ENCODE data around the gene ZNF778.
A peak's percentile ranks its signal among the peaks of the same experiment; 100 is the strongest.

ZNF778 gene

DNA sequence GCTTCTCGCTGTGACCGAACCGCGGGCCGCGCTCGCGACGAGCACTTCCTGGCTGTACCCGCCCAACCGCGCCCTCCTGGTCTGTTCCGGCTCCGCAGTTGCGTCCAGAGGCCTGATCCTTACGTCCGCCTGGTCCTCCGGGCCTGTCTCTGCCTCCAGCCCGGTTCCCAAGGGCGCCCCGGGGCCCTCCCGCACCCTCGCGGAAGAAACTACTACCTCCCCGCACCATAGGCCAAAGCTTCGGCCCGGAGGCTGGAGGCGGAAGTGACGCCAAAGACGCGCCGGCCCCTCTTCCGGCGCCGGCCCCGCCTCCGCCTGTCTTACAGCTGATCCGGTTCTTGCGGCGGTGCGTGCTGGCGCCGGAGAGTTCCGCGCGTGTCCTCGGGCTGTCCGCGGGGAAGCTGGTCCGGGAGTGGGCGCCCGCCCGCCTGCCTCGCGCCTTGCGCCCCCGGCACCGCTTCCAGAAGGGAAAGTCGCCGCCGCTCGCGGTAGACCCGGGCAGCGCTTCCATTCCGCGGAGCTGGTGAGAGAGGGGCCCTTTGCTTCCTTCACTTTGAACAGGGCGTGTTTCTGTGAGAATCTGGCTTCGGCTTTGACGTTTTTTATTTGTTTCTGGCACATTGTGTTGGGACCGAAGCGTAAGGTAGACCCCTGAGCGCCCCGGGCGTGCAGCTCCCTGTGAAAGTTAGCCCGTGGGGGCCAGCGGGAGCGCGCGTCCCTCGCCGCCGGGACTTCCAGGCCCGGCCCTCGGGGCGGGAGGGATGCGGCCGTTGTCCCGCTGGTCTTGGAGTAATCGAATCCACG is at the start of gene ZNF778:
Gene ZNF778 (plus strand): TSS at position 316 of the 804 bp plus-strand sequence. CDS start 3,425 bp downstream, outside the sequence.
- DNase-seq (ENCODE audit: low read depth) = peak; percentile 78

DNA sequence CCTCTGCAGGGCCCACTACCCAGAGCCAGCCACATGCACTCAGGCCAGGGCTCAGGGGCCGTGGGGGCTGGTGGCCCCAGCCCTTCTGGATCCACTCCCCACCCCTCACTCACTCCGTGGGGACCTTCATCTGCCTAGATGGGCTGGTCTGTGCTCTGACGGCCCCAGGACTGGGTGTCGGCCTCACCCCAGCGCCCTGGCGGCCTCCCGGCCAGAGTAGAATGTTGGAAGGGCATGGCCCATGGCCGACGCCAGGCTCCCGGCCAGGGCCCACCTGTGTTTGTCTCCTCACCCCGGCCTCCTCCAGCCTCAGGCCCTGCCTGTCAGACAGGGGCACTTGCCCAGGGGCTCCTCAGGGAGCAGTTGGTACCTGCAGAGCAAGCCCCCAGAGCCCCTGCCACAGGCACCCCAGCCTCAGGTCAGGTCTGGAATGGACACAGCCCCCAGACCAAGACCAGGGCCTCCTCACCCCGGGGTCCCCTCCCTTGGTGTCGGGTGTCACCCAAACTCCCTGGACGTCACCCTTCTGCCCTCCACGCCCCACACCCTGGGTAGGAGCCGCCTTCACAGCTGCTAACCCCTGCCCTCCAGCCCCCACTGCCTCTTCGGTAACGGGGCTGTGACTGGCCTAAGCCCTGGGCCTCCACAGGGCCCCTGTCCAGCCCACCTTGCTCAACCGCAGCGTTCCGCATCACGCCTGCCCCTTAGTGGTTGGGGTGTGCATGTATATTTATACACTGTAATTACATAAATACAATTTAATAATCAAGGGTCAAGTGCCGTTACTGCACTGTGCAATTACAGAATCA is 48.9 kb upstream of the ZNF778 start:
- no peak for DNase-seq (ENCODE audit: low read depth)

DNA sequence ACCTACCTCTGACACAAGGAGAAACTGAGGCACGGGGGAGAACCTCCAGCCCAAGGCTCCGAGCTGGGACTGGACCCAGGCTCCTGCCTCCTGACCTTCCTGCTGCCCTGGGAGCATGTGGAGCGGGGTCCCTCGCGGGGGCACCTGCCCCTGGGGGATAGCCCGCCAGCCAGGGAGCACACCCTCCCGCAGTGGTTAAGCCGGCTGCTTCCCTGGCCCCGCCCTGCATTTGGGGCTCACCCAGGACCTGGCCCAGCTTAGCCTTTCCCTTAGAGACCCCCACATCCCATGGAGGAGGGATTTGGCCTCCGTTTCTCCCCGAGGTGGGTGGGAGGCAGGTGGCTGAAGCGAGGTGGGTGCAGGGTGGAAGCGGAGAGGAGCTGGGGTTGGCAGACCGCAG is 47.7 kb upstream of the ZNF778 start:
- DNase-seq (ENCODE audit: low read depth) = no peak

DNA sequence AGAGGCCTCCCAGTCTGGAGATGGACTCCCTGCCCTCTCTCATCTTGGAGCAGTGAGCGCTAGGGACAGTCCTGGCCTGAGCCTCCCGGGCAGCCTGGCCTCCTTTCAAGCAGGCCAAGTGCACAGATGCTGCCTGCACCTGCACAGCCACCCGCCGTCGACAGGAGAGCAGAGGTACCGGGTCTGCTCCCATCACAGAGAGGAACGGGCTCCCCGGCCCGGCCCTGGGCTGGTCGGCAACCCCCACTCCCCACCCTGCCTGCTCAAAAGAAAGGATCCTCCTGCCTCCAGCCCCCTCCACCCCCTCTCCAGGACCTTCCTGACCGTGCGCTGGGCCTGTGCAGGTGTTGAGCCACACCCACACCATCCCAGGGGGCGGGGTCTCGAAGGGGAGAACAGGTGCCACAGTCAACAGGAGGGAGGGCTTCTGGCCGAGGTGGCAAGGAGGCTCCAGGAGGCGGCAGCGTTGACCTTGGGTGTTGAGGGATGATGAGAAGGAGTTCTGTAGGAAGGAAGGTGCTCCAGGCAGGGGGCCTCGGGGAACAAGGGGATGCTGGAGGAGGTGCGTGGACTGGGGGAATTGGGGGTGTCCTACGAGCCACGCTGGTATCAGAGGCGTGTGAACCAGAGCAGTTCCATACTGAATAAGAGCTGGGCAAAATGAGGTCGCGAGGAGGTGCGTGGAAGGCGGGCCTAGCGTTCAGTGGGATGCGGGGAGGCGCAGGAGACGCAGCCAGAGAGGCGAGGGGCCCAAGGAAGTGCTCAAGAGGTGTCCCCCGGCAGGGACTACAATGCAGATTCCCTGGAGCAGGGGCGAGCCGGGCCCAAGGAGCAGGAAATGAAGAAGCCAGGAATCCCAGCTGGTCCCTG is 46.9 kb upstream of the ZNF778 start:
- no peak for DNase-seq (ENCODE audit: low read depth)

DNA sequence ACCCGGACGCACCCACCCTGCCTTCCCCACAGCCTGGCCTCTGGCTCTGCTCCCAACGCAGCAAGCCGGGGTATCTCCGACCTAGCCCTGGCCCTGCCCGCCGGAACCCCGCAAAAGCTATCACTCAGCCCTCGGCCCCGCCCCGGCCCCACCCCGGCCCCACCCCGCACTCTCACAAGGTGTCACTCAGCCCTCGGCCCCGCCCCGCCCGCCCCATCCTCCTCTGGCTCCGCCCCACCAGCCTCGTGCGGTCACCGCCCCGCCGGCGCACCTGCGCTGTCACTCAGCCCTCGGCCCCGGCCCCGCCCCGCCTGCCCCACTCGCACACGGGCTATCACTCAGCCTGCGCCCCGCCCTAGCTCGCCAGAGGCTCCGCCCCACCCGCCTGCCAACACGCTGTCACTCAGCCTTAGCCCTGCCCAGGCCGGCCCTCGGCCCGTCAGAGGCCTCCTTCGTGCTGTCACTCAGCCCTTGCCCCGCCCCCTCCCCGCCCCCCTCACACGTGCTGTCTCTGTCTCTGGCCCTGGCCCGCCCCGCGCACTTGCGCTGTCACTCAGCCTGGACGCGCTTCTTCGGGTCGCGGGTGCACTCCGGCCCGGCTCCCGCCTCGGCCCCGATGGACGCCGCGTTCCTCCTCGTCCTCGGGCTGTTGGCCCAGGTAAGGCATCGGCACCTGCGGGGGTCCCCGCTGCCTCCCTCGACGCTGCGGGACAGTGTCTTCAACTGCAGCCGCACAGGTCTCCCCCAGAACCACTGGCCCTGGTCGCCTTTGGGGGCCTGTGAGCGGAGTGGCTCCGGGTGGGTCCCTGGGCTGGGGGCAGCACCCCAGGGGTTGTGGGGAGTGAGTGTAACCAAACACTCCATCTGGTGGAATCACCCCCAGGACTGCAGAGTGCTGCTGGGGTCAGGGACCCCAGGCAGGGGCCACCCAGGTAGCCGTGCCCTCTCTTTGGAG is 46.0 kb upstream of the ZNF778 start, which contains the start of gene CDH15:
Gene CDH15 (plus strand): TSS at position 533 of the 955 bp plus-strand sequence. CDS start 84 bp downstream, at position 617.
- DNase-seq (ENCODE audit: low read depth) = peak; percentile 78

DNA sequence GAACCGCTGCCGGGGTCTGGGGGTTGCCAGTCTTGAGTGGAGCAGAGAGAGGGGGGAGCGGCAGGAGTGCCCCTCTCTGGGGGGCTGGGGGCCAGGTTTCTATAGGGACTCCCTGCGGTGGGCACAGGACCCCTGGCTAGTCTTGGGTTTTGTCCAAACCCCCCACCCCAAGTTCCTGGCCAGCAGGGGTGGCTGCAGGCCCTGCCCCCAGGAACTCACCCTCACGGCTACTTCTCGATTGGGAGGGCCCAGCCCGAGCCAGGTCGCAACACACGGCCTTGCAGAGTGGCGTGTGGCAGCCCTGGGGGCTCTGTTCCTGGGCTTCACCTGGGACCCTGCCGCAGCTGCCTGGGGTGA is 45.4 kb upstream of the ZNF778 start:
- DNase-seq (ENCODE audit: low read depth) = no peak

DNA sequence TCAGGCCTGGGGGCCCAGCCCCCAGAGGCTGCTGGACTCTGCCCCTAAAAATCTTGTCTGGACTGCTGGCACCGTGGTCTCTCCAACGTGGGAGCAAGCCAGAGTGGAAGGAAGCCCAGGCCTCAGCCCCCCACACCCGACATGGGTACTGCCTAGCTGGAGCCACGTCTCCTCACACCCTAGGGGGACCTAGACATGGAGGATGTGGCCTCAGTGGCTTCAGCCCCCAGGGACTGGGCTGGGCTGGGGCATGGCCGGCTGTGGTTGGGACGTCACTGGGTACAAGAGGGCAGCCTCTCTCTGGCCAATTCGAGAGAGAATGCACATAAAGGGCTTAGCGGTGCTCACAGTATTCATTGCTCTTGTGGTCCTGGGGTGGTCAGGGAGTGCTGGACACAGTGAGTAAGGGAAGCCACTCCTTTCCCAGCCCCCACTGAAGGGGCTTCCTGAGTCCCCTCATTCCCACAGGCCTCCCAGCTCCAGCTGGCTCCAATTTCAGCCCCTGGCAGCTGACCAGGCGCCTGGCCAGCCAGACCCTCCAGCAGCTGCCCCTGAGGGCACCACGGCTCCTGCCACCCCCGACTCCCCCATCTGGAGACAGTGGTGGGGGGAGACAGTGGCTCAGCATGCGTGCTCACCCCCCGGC is 44.9 kb upstream of the ZNF778 start:
- DNase-seq (ENCODE audit: low read depth) = no peak

DNA sequence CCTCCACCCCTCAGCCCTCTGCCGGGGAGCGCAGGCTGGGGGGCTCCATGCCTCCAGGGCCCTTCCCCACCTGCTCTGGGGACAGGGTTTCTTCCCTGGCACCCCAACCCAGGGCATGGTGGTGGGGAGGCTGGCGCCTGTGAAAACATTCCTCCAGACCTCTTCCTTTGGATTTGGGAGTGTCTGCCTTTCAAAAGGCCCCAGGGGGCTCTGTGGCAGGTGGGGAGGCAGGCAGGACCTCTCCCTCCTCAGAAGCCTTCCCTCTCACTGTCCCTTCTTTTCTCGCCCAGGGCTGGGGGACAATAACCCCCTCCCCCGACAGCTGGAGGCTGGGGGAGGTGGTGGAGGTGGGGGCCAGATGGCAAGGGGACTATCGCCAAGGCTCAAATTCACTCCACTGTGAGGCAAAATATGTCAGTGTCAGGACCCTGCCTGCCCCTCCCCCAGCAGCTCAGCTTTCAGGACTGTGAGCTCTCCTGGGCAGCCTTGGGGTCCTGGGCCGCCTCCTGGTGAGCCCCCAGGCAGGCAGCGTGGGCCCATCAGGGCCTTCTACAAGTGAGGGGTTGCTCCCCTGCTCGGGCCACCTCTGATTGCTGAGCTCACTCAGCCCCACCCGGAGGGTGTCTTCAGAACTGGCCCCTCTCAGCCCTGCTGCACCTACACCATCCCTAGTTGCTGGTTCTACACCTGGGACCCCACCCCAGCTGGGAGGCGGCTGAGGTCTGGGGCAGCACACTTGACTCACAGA is 44.2 kb upstream of the ZNF778 start:
- no peak for DNase-seq (ENCODE audit: low read depth)

DNA sequence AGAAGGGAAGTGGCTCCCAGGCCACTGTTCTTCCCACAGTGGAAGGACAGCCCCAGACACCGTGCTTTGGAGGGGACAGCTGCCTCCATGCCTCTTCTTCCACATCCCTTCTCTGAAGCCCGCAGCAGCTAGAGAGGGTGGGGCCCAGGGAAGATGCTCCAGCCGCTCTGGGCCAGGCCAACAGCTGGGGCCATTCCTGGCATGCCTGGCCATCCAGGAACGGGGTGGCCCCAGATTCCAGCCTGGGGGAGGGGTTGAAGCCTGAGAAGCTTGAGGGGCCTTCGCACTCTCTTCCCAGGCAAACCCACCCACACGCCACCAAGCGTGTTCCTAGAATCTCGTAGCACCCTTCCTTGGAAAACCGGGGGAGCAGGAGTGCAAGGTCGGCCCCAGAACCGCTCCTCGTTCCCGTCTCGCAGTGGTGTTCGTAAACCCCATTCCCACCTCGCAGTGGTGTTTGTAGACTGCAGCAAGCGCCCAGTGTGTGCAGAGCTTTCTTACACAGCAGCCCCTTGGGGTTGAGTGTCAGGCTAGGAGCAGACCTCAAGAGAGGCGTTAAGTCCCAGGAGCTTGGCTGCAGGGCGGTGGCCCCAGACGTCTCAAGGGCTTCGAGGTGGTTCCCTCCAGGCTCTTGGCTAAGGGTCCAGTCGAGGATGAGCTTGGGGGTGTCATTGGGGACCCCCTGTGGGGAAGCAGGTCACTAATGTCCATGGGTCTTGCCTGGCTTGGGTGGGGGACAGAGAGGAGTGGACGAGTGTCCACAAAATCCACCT is 43.3 kb upstream of the ZNF778 start:
- no peak for DNase-seq (ENCODE audit: low read depth)

DNA sequence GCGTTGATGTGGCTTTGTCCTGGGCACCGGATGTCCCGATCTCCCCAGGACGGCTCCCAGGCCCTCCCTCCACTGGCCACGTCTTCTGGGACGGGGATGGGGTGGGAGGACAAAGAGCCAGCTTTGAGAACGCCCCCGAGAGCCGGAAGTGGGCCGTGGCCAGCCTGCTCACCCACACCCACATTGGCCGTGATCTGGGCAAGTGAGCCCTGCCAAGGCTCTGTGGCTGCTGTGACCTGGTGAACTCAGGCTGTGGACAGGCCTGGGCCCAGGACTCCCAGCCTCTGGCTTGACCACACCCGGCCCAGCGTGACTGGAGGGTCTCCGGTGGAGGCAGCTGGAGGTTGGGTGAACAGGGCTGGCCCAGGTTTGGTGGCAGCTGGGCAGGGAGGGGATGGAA is 42.6 kb upstream of the ZNF778 start:
- DNase-seq (ENCODE audit: low read depth) = no peak

DNA sequence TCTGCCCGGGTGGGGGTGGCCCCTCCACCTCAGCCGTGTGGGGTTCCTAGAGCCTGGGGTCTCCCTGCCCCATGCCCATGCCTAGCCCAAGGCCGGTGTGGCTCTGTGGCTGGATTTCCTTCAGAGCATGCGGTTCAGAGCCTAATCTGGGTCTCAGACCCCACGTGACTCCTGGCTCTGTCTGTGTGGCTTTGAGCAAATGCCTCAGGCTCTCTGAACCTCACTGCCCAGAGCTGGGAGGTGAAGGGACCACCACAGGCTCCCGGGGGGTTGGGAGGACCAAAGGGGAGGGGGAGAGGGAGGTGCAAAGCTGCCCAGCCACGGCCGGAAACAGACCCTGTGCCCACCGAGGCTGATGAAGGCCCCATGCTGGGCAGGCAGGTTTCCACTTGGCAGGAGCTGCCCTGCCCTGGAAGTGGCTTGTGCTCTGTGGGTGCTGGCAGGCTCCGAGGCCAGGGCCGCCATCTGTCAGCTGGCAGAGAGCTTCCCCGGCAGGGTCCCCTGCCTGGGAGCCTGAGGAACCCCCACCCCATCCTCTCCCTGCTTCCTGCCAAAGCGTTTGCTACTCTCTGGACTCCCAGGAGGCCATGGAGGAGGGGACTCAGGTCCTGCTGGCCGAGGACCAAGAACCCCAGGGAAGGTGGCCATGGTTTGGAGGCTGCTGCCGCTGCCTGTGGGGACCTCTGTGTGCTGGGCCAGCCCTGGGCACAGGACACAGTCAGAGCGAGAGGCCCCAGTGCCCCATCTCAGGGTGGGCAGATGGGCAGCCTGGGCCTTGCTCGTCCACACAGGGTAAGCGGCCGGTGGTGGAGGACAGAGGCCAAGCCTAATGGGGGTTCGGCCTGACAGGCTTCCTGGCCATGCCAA is 42.0 kb upstream of the ZNF778 start:
- DNase-seq (ENCODE audit: low read depth) = no peak

DNA sequence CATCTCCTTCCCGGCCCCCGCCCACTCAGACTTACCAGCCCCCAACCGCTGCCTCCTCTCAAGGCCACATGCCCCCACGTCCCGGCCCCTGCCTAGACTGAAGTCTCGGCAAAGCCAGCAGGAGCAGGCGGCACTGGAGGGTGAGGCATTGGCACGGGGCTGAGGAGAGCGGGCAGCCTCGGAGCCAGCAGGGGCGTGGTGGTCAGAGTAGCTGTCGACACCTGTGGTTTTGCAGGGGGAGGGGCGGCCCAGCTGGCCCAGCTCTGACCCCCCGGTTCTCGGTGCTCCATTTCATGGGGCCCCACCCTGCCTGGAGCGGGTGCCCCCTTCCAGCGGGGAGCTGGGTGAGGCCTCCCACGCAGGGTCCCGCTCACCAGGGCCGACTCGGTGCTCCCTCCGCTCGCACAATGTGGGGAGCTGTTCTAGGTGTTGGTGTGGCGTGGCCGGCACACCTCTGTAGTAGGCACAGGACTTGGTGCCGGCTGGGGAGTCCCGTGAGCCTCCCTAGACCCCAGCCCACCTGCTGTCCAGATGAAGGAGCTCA is 41.3 kb upstream of the ZNF778 start:
- no peak for DNase-seq (ENCODE audit: low read depth)

DNA sequence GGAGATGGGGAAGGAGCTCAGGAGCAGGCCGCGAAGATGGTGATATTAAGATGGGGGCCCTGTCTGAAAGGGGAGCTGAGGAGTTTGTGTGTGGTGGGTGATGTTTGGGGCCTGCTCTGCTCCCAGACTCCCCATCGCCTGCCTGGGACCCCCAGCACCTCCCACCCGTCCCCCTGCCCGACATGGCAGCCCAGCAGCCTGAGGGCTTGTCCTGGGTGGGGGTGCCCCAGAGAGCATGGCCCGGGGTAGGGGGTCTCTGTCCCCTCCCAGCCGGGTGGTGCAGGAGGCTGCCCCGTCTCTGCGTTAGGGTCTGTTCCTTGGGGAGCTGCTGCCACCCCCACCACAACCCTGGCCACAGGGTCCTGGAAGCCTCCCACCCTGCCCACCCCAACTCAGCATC is 40.8 kb upstream of the ZNF778 start:
- no peak for DNase-seq (ENCODE audit: low read depth)

DNA sequence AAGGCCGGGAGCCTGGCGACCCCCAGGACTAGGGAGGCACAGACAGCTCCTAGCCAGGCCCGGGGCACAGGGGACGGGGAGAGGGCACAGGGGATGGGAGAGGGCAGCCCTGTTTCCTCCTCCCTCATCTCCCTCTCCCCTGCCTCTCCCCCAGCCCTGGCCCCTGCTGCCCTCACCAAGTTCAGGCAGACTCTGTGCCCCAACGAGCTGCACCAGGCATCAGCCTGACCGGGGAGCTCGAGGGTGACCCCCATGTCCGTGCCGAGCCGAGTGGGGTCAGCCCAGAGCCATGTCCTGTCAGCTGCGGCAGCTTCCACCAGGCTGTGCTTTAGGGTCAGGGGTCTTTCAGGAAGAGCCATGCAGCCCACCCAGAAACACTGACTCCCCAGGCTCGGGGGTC is 40.0 kb upstream of the ZNF778 start:
- DNase-seq (ENCODE audit: low read depth) = no peak

DNA sequence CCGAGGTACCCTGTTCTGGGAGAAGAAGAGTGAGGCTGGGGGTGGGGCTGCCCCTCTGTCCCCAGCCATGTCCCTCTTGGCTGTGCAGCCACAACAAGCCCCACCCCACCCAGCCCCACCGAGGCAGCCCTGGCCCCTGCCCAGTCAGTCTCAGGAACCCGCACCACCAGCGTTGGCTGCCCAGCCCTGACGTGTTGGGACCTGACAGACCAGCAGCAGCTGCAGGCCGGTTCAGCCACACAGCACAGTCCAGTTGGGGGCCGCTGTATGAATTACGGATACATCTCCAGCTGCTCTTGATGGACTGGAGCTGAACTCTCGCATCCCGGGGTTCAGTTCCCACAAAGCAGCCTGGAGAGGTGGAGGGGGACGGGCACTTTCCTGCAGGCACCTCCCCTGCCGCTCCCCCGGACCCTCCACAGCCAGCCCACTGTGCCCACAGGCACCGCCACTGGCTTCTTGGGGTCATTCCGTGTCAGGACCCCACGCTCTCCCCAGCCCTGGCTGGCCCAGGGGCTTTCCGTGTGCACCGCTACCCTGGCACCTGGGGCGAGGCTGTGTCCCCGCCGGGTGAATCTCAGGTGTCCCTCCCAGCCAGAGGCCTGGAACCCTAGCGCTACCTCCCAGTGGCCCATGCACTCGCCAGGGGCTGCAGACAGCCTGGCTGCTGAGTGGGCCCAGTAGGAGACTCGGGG is 38.9 kb upstream of the ZNF778 start:
- DNase-seq (ENCODE audit: low read depth) = no peak

DNA sequence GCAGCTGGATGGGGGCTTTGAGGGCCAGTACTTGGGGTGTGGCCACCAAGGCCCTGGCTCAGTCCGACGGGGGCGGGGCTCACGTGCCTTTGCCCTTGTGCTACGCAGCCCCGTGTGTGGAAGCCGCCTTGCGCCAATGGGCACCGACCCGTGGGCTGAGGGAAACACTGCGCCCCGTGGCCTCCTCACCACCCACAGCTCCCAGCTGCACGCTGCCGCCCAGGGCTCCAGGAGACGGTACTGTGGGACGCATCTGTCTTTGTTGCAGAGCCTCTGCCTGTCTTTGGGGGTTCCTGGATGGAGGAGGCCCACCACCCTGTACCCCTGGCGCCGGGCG is 38.4 kb upstream of the ZNF778 start:
- DNase-seq (ENCODE audit: low read depth) = no peak

DNA sequence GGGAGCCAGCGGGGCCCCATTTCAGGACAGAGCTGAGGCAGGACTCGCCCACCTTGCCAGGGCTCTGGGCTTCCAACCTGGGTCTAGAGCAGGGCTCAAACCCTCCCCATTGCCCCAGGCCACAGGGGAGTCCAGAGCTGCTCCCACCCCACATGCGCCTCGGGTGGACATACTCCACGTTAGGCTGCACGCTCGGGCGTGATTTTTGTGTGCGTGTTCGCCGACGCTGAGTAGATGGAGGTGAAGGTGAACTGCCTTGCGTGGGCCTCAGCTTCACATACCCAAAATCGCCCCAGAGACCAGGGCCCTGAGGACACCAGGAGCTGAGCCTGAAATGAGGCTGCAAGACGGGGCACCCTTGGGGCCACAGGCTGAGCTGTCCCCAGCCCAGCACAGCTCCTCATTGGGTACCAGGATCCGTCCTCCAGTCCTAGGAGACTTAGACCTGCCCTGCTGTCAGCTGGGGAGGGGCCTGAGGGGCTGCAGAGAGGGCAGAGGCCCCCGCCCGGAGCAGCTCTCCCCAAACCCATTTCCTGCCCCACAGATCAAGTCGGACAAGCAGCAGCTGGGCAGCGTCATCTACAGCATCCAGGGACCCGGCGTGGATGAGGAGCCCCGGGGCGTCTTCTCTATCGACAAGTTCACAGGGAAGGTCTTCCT is 37.7 kb upstream of the ZNF778 start:
- DNase-seq (ENCODE audit: low read depth) = no peak

Measured in fibroblast of gingiva (primary cell).